ENCODE data around the gene MED19.

- TF ChIP-seq CTCF (IDR thresholded peaks at IDR 0.05; ENCODE audit: low read length) (peak; percentile 59), EZH2 (IDR thresholded peaks at IDR 0.05; ENCODE audit: borderline replicate concordance, low read length) (no peak)
Observed at GRCh38 chr11:57751676-57752253, 39.8 kb upstream of the MED19 start, which contains the start of gene BTBD18.
